Keratinocyte (primary cell): ENCODE data around the gene IGSF8. TPM values are rescaled to one million over a fixed set of nuclear protein-coding genes. Genes with fewer than 3 reads are reported as not detected.

Source experiments
- DNase-seq: peaks from one replicate; pipeline ENCODE4 v3.0.0-alpha.2; 2011; ENCODE audit warnings: low read depth, missing footprints, low spot score
- FAIRE-seq: peaks from 2 replicates; lab custom pipeline; 2011; peaks lifted over from hg19 to GRCh38; lab: Jason Lieb, UNC
- H2AFZ ChIP-seq: 2 replicates; pipeline ENCODE4 v1.6.0; 2012; ENCODE audit warnings: low read length, control low read depth, inconsistent platforms; ENCODE audit not compliant: control insufficient read depth
- H3K27ac ChIP-seq: 2 replicates; pipeline ENCODE4 v1.5.1; 2011; ENCODE audit warnings: low read length; ENCODE audit not compliant: control insufficient read depth, insufficient read depth
- H3K27me3 ChIP-seq: 3 replicates; pipeline ENCODE4 v1.6.0; 2011; ENCODE audit warnings: low read length; ENCODE audit not compliant: control insufficient read depth, insufficient read depth; ENCODE audit errors: extremely low read depth
- H3K36me3 ChIP-seq, 2 experiments: 2 replicates in 1 of 2; 3 replicates in 1 of 2; pipeline ENCODE4 v1.5.1; 2011; ENCODE audit warnings: low read length in 2 of 2, mild to moderate bottlenecking in 1 of 2; ENCODE audit not compliant: control insufficient read depth in 2 of 2, insufficient read depth in 2 of 2; ENCODE audit errors: extremely low read depth in 1 of 2
- H3K4me1 ChIP-seq: 3 replicates; pipeline ENCODE4 v1.5.1; 2011; ENCODE audit warnings: low read length; ENCODE audit not compliant: control insufficient read depth, insufficient read depth; ENCODE audit errors: extremely low read depth
- H3K4me2 ChIP-seq: 3 replicates; pipeline ENCODE4 v1.6.0; 2011; ENCODE audit warnings: low read depth, low read length; ENCODE audit not compliant: control insufficient read depth, insufficient read depth; ENCODE audit errors: extremely low read depth
- H3K4me3 ChIP-seq, 3 experiments: fragments of 200-600 bp in 1 of 3; sonication (generic) in 1 of 3; 2 replicates in 2 of 3; 3 replicates in 1 of 3; pipeline ENCODE4 v1.5.1; 2011 to 2016; ENCODE audit warnings: low read length in 3 of 3, mild to moderate bottlenecking in 3 of 3, control low read depth in 2 of 3, inconsistent platforms in 1 of 3, low read depth in 1 of 3, mixed read lengths in 1 of 3, mixed run types in 1 of 3, moderate library complexity in 1 of 3; ENCODE audit not compliant: control insufficient read depth in 2 of 3, insufficient read depth in 2 of 3; ENCODE audit errors: extremely low read depth in 1 of 3
- H3K79me2 ChIP-seq: 2 replicates; pipeline ENCODE4 v1.6.0; 2012; ENCODE audit warnings: low read length; ENCODE audit not compliant: control insufficient read depth, insufficient read depth
- H3K9ac ChIP-seq: 3 replicates; pipeline ENCODE4 v1.6.0; 2011; ENCODE audit warnings: low read length; ENCODE audit not compliant: control insufficient read depth, insufficient read depth; ENCODE audit errors: extremely low read depth
- H3K9me1 ChIP-seq: 3 replicates; pipeline ENCODE4 v1.6.0; 2011; ENCODE audit warnings: low read length; ENCODE audit not compliant: control insufficient read depth, insufficient read depth; ENCODE audit errors: extremely low read depth
- H3K9me3 ChIP-seq: 2 replicates; pipeline ENCODE4 v1.5.1; 2012; ENCODE audit warnings: low read depth, low read length; ENCODE audit not compliant: control insufficient read depth
- H4K20me1 ChIP-seq: 3 replicates; pipeline ENCODE4 v1.6.0; 2011; ENCODE audit warnings: low read length; ENCODE audit not compliant: control insufficient read depth, insufficient read depth; ENCODE audit errors: extremely low read depth
- EZH2 ChIP-seq: IDR thresholded peaks from one replicate; pipeline ENCODE4 v1.6.1; 2012; ENCODE audit warnings: inconsistent platforms, mild to moderate bottlenecking, low read length, moderate library complexity
- dilution Hi-C: fragments of 300-500 bp; cut with MboI; formaldehyde crosslinking; loops from one replicate; pipeline ENCODE4 v1.7.0; 2020; ENCODE audit warnings: low sequenced_read_pairs; ENCODE audit not compliant: extremely low pct_ligation_motif_present
- polyA plus RNA-seq, 5 experiments: library from polyadenylated mRNA; depleted of rRNA in 3 of 5; stranded (reverse) in 3 of 5; stranded (forward) in 1 of 5; unstranded in 1 of 5; fragments of >200 nt; gene quantifications; 1 replicate in 1 of 5; 2 replicates in 3 of 5; 3 replicates in 1 of 5; pipeline versions ENCODE4 v1.2.1 to v1.2.3, GENCODE V29; 2011 to 2012; ENCODE audit warnings: missing spikeins in 2 of 5, low read depth in 1 of 5, low replicate concordance in 1 of 5
- TF ChIP-seq, protein P1 (sequence below), 3 experiments: IDR thresholded peaks in 1 of 3; conservative IDR thresholded peaks in 1 of 3; optimal IDR thresholded peaks in 1 of 3; 2 replicates in 2 of 3; 3 replicates in 1 of 3; pipeline versions ENCODE3 to v1.5.1; 2011; ENCODE audit warnings: low read length in 3 of 3, mild to moderate bottlenecking in 3 of 3, moderate library complexity in 2 of 3, control low read depth in 1 of 3, inconsistent platforms in 1 of 3; ENCODE audit not compliant: insufficient read depth in 2 of 3; ENCODE audit errors: extremely low read depth in 1 of 3

Gene IGSF8
- polyA plus RNA-seq, 1 donor (not counting 4 experiments of a cell fraction or from before 2014, with no cell fraction given): 16.5 TPM

DNA sequence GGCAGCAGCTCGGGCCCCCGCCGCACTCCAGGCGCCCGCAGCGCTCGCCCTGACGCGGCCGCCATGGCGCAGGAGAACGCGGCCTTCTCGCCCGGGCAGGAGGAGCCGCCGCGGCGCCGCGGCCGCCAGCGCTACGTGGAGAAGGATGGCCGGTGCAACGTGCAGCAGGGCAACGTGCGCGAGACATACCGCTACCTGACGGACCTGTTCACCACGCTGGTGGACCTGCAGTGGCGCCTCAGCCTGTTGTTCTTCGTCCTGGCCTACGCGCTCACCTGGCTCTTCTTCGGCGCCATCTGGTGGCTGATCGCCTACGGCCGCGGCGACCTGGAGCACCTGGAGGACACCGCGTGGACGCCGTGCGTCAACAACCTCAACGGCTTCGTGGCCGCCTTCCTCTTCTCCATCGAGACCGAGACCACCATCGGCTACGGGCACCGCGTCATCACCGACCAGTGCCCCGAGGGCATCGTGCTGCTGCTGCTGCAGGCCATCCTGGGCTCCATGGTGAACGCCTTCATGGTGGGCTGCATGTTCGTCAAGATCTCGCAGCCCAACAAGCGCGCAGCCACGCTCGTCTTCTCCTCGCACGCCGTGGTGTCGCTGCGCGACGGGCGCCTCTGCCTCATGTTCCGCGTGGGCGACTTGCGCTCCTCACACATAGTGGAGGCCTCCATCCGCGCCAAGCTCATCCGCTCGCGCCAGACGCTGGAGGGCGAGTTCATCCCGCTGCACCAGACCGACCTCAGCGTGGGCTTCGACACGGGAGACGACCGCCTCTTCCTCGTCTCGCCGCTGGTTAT lies 14.2 kb downstream of the IGSF8 start:
- Histone ChIP-seq H3K27me3 (peaks cover 37% of the 10 kb centered on the region), H3K9me3 (no peaks in the 10 kb centered on the region), H3K36me3 (no peaks in the 10 kb centered on the region), H2AFZ (peak overlapping the region; percentile 91), H3K4me2 (peak overlapping the region; percentile 74), H3K79me2 (no peaks in the 10 kb centered on the region), H3K4me1 (peaks cover 5% of the 10 kb centered on the region), H4K20me1 (no peaks in the 10 kb centered on the region), H3K27ac (no peak overlapping the region), H3K9me1 (no peaks in the 10 kb centered on the region), H3K4me3 (peak overlapping the region in 1 of 3 experiments; percentile 16), H3K9ac (no peak overlapping the region)
- dilution Hi-C loops: no loop called here
- DNase-seq (peak; percentile 55), FAIRE-seq (peak; percentile 57)
- TF ChIP-seq EZH2: no peak
- TF ChIP-seq, protein P1, sequence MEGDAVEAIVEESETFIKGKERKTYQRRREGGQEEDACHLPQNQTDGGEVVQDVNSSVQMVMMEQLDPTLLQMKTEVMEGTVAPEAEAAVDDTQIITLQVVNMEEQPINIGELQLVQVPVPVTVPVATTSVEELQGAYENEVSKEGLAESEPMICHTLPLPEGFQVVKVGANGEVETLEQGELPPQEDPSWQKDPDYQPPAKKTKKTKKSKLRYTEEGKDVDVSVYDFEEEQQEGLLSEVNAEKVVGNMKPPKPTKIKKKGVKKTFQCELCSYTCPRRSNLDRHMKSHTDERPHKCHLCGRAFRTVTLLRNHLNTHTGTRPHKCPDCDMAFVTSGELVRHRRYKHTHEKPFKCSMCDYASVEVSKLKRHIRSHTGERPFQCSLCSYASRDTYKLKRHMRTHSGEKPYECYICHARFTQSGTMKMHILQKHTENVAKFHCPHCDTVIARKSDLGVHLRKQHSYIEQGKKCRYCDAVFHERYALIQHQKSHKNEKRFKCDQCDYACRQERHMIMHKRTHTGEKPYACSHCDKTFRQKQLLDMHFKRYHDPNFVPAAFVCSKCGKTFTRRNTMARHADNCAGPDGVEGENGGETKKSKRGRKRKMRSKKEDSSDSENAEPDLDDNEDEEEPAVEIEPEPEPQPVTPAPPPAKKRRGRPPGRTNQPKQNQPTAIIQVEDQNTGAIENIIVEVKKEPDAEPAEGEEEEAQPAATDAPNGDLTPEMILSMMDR (optimal IDR thresholded peaks at IDR 0.05 in 1 of 3, IDR thresholded peaks at IDR 0.05 in 1 of 3, conservative IDR thresholded peaks at IDR 0.05 in 1 of 3; ENCODE audit: extremely low read depth in 1 of 3, insufficient read depth in 2 of 3, low read length in 3 of 3): peak; percentile 73 to 97 (median 93)

DNA sequence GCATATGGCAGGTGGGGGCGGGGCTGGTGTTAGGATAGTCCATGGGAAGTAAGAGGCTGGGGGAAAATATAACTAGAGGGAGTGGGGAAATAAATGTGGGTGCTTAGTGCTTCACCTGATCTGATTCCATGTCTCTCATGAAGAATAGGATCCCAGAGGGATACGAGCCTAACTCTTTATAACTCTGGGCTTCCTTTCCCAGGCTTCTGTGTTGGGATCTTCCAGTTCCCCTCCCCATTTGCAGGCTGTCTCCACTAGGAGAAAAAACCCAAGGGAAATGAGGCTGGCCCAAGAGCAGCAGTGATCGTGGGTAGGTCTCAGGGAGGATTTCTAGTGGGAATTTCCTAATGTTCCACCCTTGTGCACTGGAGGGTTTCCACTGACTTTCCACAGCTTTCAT lies 15.5 kb downstream of the IGSF8 start:
- Histone ChIP-seq H3K9ac (no peak overlapping the region), H3K79me2 (no peaks in the 10 kb centered on the region), H3K4me2 (no peak overlapping the region), H3K9me1 (no peaks in the 10 kb centered on the region), H3K4me3 (no peak overlapping the region), H2AFZ (no peak overlapping the region), H3K27ac (no peak overlapping the region), H3K27me3 (peaks cover 37% of the 10 kb centered on the region), H4K20me1 (no peaks in the 10 kb centered on the region), H3K36me3 (no peaks in the 10 kb centered on the region), H3K4me1 (peaks cover 5% of the 10 kb centered on the region), H3K9me3 (no peaks in the 10 kb centered on the region)
- DNase-seq (no peak), FAIRE-seq (no peak)
- TF ChIP-seq, protein P1 (optimal IDR thresholded peaks at IDR 0.05 in 1 of 3, IDR thresholded peaks at IDR 0.05 in 1 of 3, conservative IDR thresholded peaks at IDR 0.05 in 1 of 3; ENCODE audit: extremely low read depth in 1 of 3, insufficient read depth in 2 of 3, low read length in 3 of 3): no peak
- no peak for TF ChIP-seq EZH2
- dilution Hi-C loops: no loop called here
